OCI-LY1 (cell line): ENCODE results near the gene SAA4.
"Not testable (repeated sequence)": the region's sequence is repeated elsewhere in the genome, so short reads cannot be mapped to it uniquely, and the experiment has no call there.

Experiments used
- H2AFZ ChIP-seq: fragments of 200-600 bp; sonication (generic), shearing (Covaris generic); 2 replicates; pipeline ENCODE4 v1.6.0; 2014; ENCODE audit warnings: antibody characterized with exemption, mild to moderate bottlenecking, low read length
- H3F3A ChIP-seq: fragments of 200-600 bp; sonication (generic), shearing (Covaris generic); 2 replicates; pipeline ENCODE4 v1.6.0; 2014; ENCODE audit warnings: mild to moderate bottlenecking, antibody characterized with exemption, low read length, moderate library complexity; ENCODE audit not compliant: insufficient read depth
- H3K27ac ChIP-seq: fragments of 200-600 bp; sonication (generic); 2 replicates; pipeline ENCODE4 v1.5.1; 2014; ENCODE audit warnings: low read length, mixed run types, mild to moderate bottlenecking, low read depth; ENCODE audit not compliant: poor library complexity, severe bottlenecking
- H3K27me3 ChIP-seq: fragments of 200-600 bp; sonication (generic); 2 replicates; pipeline ENCODE4 v1.6.0; 2014; ENCODE audit warnings: antibody characterized with exemption, mild to moderate bottlenecking, low read length, moderate library complexity; ENCODE audit not compliant: insufficient read depth
- H3K36me3 ChIP-seq: fragments of 200-600 bp; sonication (generic); 2 replicates; pipeline ENCODE4 v1.6.1; 2014; ENCODE audit warnings: mild to moderate bottlenecking, antibody characterized with exemption, low read length, moderate library complexity, mixed read lengths; ENCODE audit not compliant: insufficient read depth
- H3K4me1 ChIP-seq: fragments of 200-600 bp; sonication (generic); 2 replicates; pipeline ENCODE4 v1.5.1; 2014; ENCODE audit warnings: mild to moderate bottlenecking, low read length, moderate library complexity; ENCODE audit not compliant: insufficient read depth, severe bottlenecking
- H3K4me2 ChIP-seq: fragments of 200-600 bp; sonication (generic), shearing (Covaris generic); 2 replicates; pipeline ENCODE4 v1.6.1; 2014; ENCODE audit warnings: low read length
- H3K4me3 ChIP-seq: fragments of 200-600 bp; sonication (generic); 2 replicates; pipeline ENCODE4 v1.5.1; 2014; ENCODE audit warnings: low read length, low read depth, mild to moderate bottlenecking, mixed read lengths; ENCODE audit not compliant: poor library complexity, severe bottlenecking
- H3K79me2 ChIP-seq: fragments of 200-600 bp; shearing (Covaris generic); 2 replicates; pipeline ENCODE4 v1.6.1; 2016; ENCODE audit warnings: mixed run types, low read length, mixed read lengths; ENCODE audit not compliant: insufficient read depth
- H3K9ac ChIP-seq: fragments of 200-600 bp; sonication (generic), shearing (Covaris generic); 2 replicates; pipeline ENCODE4 v1.6.1; 2014; ENCODE audit warnings: mild to moderate bottlenecking, low read length, mixed read lengths
- H3K9me2 ChIP-seq: fragments of 200-600 bp; sonication (generic), shearing (Covaris generic); 2 replicates; pipeline ENCODE4 v1.6.1; 2014; ENCODE audit warnings: low read depth, mild to moderate bottlenecking, low read length, mixed read lengths
- H3K9me3 ChIP-seq: fragments of 200-600 bp; shearing (Covaris generic); 2 replicates; pipeline ENCODE4 v1.6.1; 2014; ENCODE audit warnings: low read length, mixed read lengths
- H4K20me1 ChIP-seq: fragments of 200-600 bp; sonication (generic), shearing (Covaris generic); 2 replicates; pipeline ENCODE4 v1.6.0; 2016; ENCODE audit warnings: mild to moderate bottlenecking, low read length; ENCODE audit not compliant: insufficient read depth
- EZH2 ChIP-seq: fragments of 200-600 bp; sonication (generic), shearing (Covaris generic); IDR thresholded peaks from 2 replicates; pipeline ENCODE4 v1.8.0; 2017; ENCODE audit warnings: borderline replicate concordance, mixed run types, mild to moderate bottlenecking, antibody characterized with exemption, low read length, moderate library complexity, mixed read lengths
- TF ChIP-seq, protein P1 (sequence below): fragments of 200-600 bp; sonication (generic), shearing (Covaris generic); IDR thresholded peaks from 2 replicates; pipeline ENCODE4 v1.5.1; 2017; ENCODE audit warnings: mild to moderate bottlenecking, antibody characterized with exemption, low read length, moderate library complexity, mixed read lengths

The SAA4 gene

DNA sequence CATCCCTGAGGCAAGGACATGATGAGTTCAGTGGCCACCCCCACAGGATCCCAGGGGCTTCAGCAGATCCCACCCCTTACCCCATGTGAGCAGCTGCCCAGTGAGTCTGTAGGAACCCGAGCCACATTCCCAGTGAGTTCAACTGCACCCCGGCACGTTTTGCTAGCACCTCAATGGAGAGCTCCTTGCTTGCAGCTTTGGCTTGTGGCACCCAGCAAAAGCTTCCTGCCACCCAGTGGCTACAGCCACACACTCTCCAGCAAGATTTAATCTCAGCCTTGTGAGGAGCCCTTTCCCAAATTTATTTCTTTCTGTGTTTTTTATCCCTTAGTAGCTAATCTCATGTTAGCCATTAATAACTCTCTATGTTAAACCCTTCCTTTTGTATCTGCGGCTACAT lies 33.5 kb upstream of the SAA4 start:
- Histone ChIP-seq H3F3A (no peaks in the 10 kb centered on the region), H3K9me3 (no peaks in the 10 kb centered on the region), H2AFZ (no peak overlapping the region), H3K9me2 (no peaks in the 10 kb centered on the region), H3K9ac (no peak overlapping the region), H3K4me3 (no peak overlapping the region), H3K4me1 (peaks cover 5% of the 10 kb centered on the region), H4K20me1 (no peaks in the 10 kb centered on the region), H3K27me3 (no peaks in the 10 kb centered on the region), H3K4me2 (no peak overlapping the region), H3K27ac (no peak overlapping the region), H3K79me2 (no peaks in the 10 kb centered on the region), H3K36me3 (no peaks in the 10 kb centered on the region)
- TF ChIP-seq, protein P1, sequence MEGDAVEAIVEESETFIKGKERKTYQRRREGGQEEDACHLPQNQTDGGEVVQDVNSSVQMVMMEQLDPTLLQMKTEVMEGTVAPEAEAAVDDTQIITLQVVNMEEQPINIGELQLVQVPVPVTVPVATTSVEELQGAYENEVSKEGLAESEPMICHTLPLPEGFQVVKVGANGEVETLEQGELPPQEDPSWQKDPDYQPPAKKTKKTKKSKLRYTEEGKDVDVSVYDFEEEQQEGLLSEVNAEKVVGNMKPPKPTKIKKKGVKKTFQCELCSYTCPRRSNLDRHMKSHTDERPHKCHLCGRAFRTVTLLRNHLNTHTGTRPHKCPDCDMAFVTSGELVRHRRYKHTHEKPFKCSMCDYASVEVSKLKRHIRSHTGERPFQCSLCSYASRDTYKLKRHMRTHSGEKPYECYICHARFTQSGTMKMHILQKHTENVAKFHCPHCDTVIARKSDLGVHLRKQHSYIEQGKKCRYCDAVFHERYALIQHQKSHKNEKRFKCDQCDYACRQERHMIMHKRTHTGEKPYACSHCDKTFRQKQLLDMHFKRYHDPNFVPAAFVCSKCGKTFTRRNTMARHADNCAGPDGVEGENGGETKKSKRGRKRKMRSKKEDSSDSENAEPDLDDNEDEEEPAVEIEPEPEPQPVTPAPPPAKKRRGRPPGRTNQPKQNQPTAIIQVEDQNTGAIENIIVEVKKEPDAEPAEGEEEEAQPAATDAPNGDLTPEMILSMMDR, result no peak
- TF ChIP-seq EZH2, result no peak

DNA sequence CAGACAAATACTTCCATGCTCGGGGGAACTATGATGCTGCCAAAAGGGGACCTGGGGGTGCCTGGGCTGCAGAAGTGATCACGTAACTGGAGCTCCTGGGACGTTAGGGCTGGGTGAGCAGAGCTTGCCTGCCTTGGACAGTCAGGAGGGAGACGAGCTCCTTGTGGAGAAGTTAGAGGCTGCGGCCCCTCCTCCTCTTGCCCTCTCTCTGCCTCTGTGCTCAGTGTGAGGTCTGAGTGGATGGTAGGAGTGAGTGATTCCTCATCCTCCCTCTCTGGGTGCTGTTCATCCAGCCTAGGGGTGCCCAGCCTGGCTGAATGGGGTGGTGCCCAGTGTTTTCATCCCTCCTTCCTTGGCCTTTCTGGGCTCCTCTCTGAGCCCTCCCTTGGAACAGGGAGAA lies 32.6 kb upstream of the SAA4 start:
- H3K27ac ChIP-seq, H3K4me2 ChIP-seq, H3K27me3 ChIP-seq, H3K79me2 ChIP-seq, H3K36me3 ChIP-seq, H4K20me1 ChIP-seq, H3K4me3 ChIP-seq, H3F3A ChIP-seq, H3K4me1 ChIP-seq, H3K9me2 ChIP-seq, H3K9ac ChIP-seq, H3K9me3 ChIP-seq, H2AFZ ChIP-seq: not testable (repeated sequence)

DNA sequence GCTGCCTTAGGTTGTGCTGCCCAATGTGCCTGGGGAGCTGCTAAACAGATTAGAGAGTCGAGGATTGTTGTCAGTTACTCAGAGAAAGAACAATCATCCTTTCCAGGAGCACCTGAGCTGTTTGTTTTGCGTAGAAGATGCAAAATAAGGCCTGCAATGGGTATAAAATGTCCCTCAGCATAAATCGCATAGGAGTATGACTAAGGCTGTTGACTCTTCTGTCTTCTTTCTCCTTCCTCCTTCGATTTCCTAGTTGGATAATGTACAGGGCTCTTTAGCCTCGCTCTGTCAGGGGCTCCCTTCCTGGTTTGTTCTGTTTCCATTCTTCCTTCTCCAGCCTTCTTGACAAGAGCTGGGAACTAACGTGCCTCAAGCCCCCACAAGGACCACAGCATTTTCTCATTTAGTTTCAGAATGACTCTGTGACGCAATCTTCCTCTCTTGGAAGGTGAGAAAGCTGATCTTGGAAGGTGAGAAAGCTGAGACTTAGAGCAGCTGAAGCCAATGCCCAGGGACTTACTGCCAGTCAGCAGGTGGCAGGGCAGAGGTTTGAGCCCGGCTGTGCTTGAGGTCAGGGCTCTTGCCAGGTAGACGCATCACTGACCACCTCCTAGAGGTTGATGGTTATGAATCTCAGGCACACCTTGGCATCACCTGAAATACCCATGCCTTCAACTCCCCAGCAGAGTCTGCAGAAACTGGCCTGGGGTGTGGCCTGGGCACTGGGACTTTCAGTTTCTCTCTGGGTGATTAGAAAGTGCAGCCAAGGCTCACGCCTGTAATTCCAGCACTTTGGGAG lies 30.9 kb upstream of the SAA4 start:
- H3K4me2 ChIP-seq, H3F3A ChIP-seq, H3K9me2 ChIP-seq, H3K9me3 ChIP-seq, H3K79me2 ChIP-seq, H4K20me1 ChIP-seq, H2AFZ ChIP-seq, H3K27ac ChIP-seq, H3K36me3 ChIP-seq, H3K27me3 ChIP-seq, H3K4me1 ChIP-seq, H3K4me3 ChIP-seq, H3K9ac ChIP-seq: not testable (repeated sequence)

DNA sequence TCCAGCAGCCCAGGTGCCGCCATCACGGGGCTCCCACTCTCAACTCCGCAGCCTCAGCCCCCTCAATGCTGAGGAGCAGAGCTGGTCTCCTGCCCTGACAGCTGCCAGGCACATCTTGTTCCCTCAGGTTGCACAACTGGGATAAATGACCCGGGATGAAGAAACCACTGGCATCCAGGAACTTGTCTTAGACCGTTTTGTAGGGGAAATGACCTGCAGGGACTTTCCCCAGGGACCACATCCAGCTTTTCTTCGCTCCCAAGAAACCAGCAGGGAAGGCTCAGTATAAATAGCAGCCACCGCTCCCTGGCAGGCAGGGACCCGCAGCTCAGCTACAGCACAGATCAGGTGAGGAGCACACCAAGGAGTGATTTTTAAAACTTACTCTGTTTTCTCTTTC lies 29.3 kb upstream of the SAA4 start, which contains the start of gene SAA1:
SAA1 (plus strand) TSS at position 316 of the 400 bp plus-strand sequence. CDS start 624 bp downstream, outside the sequence.
- H3K9me3 ChIP-seq, result no peaks in the 10 kb centered on the region
- H3K4me1 ChIP-seq, result peaks cover 5% of the 10 kb centered on the region
- H3K27ac ChIP-seq, result no peak within 1 kb of the TSS
- no peak within 1 kb of the TSS for H2AFZ ChIP-seq
- H3K9me2 ChIP-seq, result no peaks in the 10 kb centered on the region
- TF ChIP-seq, protein P1, result no peak
- no peak for TF ChIP-seq EZH2
- H3K36me3 ChIP-seq, result no peaks in the 10 kb centered on the region
- H3K79me2 ChIP-seq, result no peaks in the 10 kb centered on the region
- no peaks in the 10 kb centered on the region for H3F3A ChIP-seq
- no peak within 1 kb of the TSS for H3K4me3 ChIP-seq
- no peaks in the 10 kb centered on the region for H4K20me1 ChIP-seq
- H3K27me3 ChIP-seq, result peaks cover 3% of the 10 kb centered on the region; the same call in 1 of the 2 replicates
- no peak within 1 kb of the TSS for H3K9ac ChIP-seq
- no peak within 1 kb of the TSS for H3K4me2 ChIP-seq
